MM.1S (cell line): Measurements from ENCODE around the gene CCR9.

Source experiments
- DNase-seq: peaks from one replicate; pipeline ENCODE4 v3.0.0-alpha.2; 2015
- H2AFZ ChIP-seq: fragments of 300-600 bp; sonication (generic); 2 replicates; pipeline ENCODE4 v1.6.0; 2016; ENCODE audit warnings: antibody characterized with exemption, low read length
- H3F3A ChIP-seq: fragments of 300-600 bp; sonication (generic); 2 replicates; pipeline ENCODE4 v1.6.1; 2016; ENCODE audit warnings: mild to moderate bottlenecking, antibody characterized with exemption, low read length, moderate library complexity, mixed read lengths; ENCODE audit not compliant: insufficient read depth
- H3K27ac ChIP-seq: fragments of 300-600 bp; sonication (generic); 2 replicates; pipeline ENCODE4 v1.5.1; 2016; ENCODE audit warnings: mild to moderate bottlenecking, low read length
- H3K27me3 ChIP-seq: fragments of 300-600 bp; sonication (generic); replicated peaks from 2 replicates; pipeline ENCODE4 v1.6.0; 2016; ENCODE audit warnings: low read length; ENCODE audit not compliant: insufficient read depth
- H3K36me3 ChIP-seq: fragments of 300-600 bp; sonication (generic); replicated peaks from 2 replicates; pipeline ENCODE4 v1.6.1; 2016; ENCODE audit warnings: mild to moderate bottlenecking, low read length, mixed read lengths; ENCODE audit not compliant: insufficient read depth
- H3K4me1 ChIP-seq: fragments of 300-600 bp; sonication (generic); 2 replicates; pipeline ENCODE4 v1.6.1; 2016; ENCODE audit warnings: low read length, mixed read lengths
- H3K4me2 ChIP-seq: fragments of 300-600 bp; sonication (generic); 2 replicates; pipeline ENCODE4 v1.6.0; 2016; ENCODE audit warnings: low read depth, low read length
- H3K4me3 ChIP-seq: fragments of 300-600 bp; sonication (generic); 2 replicates; pipeline ENCODE4 v1.5.1; 2016; ENCODE audit warnings: low read length, mixed read lengths
- H3K79me2 ChIP-seq: fragments of 300-600 bp; sonication (generic); 2 replicates; pipeline ENCODE4 v1.6.1; 2016; ENCODE audit warnings: mixed run types, low read length, mixed read lengths
- H3K9ac ChIP-seq: fragments of 300-600 bp; sonication (generic); 2 replicates; pipeline ENCODE4 v1.6.1; 2016; ENCODE audit warnings: low read length, mixed read lengths
- H3K9me2 ChIP-seq: fragments of 300-600 bp; sonication (generic); replicated peaks from 2 replicates; pipeline ENCODE4 v1.6.1; 2016; ENCODE audit warnings: mild to moderate bottlenecking, low read length, mixed read lengths; ENCODE audit not compliant: insufficient read depth
- H3K9me3 ChIP-seq: fragments of 300-600 bp; sonication (generic); replicated peaks from 2 replicates; pipeline ENCODE4 v1.6.1; 2016; ENCODE audit warnings: mild to moderate bottlenecking, low read length, mixed read lengths; ENCODE audit not compliant: insufficient read depth
- H4K20me1 ChIP-seq: fragments of 300-600 bp; sonication (generic); 2 replicates; pipeline ENCODE4 v1.6.1; 2016; ENCODE audit warnings: mild to moderate bottlenecking, low read length, moderate library complexity, mixed read lengths; ENCODE audit not compliant: insufficient read depth
- CTCF ChIP-seq: fragments of 300-600 bp; sonication (generic); IDR thresholded peaks from 2 replicates; pipeline ENCODE4 v1.5.1; 2016; ENCODE audit warnings: antibody characterized with exemption, low read length, mixed read lengths
- EZH2 ChIP-seq: fragments of 300-600 bp; sonication (generic); optimal IDR thresholded peaks from 2 replicates; pipeline ENCODE3; 2017; ENCODE audit warnings: low read depth, mild to moderate bottlenecking, antibody characterized with exemption, low read length, mixed read lengths
- EZH2phosphoT487 ChIP-seq: fragments of 300-600 bp; sonication (generic); IDR thresholded peaks from 2 replicates; pipeline ENCODE4 v1.6.1; 2018; ENCODE audit warnings: antibody characterized with exemption, low read length

Gene CCR9

GRCh38 chr3:45868650-45869049 lies 17.7 kb upstream of the CCR9 start:
- no peaks in the 10 kb centered on the region for H3K27me3 ChIP-seq
- H3K4me2 ChIP-seq, result peak overlapping the region; percentile 6; the same call in 1 of the 2 replicates
- H3K9me3 ChIP-seq, result no peaks in the 10 kb centered on the region
- H3K9ac ChIP-seq, result no peak overlapping the region
- peaks cover 37% of the 10 kb centered on the region for H3K4me1 ChIP-seq
- H3K27ac ChIP-seq, result no peak overlapping the region
- no peak for DNase-seq
- no peaks in the 10 kb centered on the region for H3K79me2 ChIP-seq
- H2AFZ ChIP-seq, result no peak overlapping the region
- no peak overlapping the region for H3K4me3 ChIP-seq
- no peak for TF ChIP-seq EZH2
- no peak for TF ChIP-seq EZH2phosphoT487
- TF ChIP-seq CTCF, result no peak
- no peaks in the 10 kb centered on the region for H3K36me3 ChIP-seq
- H3F3A ChIP-seq, result peaks cover 22% of the 10 kb centered on the region
- no peaks in the 10 kb centered on the region for H4K20me1 ChIP-seq
- H3K9me2 ChIP-seq, result no peaks in the 10 kb centered on the region

- TF ChIP-seq EZH2, result no peak
- TF ChIP-seq CTCF, result no peak
- no peak for TF ChIP-seq EZH2phosphoT487
- no peak for DNase-seq
- H3F3A ChIP-seq, result peaks cover 22% of the 10 kb centered on the region
- peaks cover 41% of the 10 kb centered on the region for H3K4me1 ChIP-seq
- peak overlapping the region; percentile 32; the same call in 1 of the 2 replicates for H3K4me2 ChIP-seq
- peak overlapping the region; percentile 51; the same call in 1 of the 2 replicates for H3K27ac ChIP-seq
- no peaks in the 10 kb centered on the region for H3K9me2 ChIP-seq
- no peaks in the 10 kb centered on the region for H3K79me2 ChIP-seq
- no peak overlapping the region for H2AFZ ChIP-seq
- no peaks in the 10 kb centered on the region for H3K27me3 ChIP-seq
- H3K36me3 ChIP-seq, result no peaks in the 10 kb centered on the region
- H3K4me3 ChIP-seq, result no peak overlapping the region
- H3K9me3 ChIP-seq, result no peaks in the 10 kb centered on the region
- no peak overlapping the region for H3K9ac ChIP-seq
- H4K20me1 ChIP-seq, result no peaks in the 10 kb centered on the region
Observed at GRCh38 chr3:45869638-45870037, 16.7 kb upstream of the CCR9 start.

- Histone ChIP-seq H3F3A (peaks cover 22% of the 10 kb centered on the region), H3K79me2 (no peaks in the 10 kb centered on the region), H3K4me2 (peak overlapping the region; percentile 32; the same call in 1 of the 2 replicates), H3K27me3 (no peaks in the 10 kb centered on the region), H3K4me1 (peaks cover 45% of the 10 kb centered on the region), H3K9me3 (no peaks in the 10 kb centered on the region), H3K4me3 (no peak overlapping the region), H3K9me2 (no peaks in the 10 kb centered on the region), H3K27ac (peak overlapping the region; percentile 51; the same call in 1 of the 2 replicates), H3K36me3 (no peaks in the 10 kb centered on the region), H4K20me1 (no peaks in the 10 kb centered on the region), H2AFZ (no peak overlapping the region), H3K9ac (no peak overlapping the region)
- peak; percentile 95 for DNase-seq
- no peak for TF ChIP-seq CTCF
- TF ChIP-seq EZH2, result no peak
- no peak for TF ChIP-seq EZH2phosphoT487
Observed at GRCh38 chr3:45870099-45870498, 16.2 kb upstream of the CCR9 start.
